Measurements from ENCODE around the gene CELA3B.
"Not testable (repeated sequence)": the region's sequence is repeated elsewhere in the genome, so short reads cannot be mapped to it uniquely, and the experiment has no call there.

The CELA3B gene

GRCh38 chr1:22014575-22015206, 37.9 kb downstream of the CELA3B start:
- H3K4me1 ChIP-seq, result peaks cover 14 to 39% (median 22%) of the 10 kb centered on the region in 10 experiments
- H3K36me3 ChIP-seq; H3K4me3 ChIP-seq; H3K9ac ChIP-seq; H3K9me3 ChIP-seq (replicated peaks in 1 of 11); H4K20me1 ChIP-seq; H3K27ac ChIP-seq; H3K4me2 ChIP-seq; H3K27me3 ChIP-seq: not testable (repeated sequence)

GRCh38 chr1:22018583-22019559, 42.0 kb downstream of the CELA3B start:
- peak overlapping the region; percentile 68 to 94 (median 85) for H3K4me2 ChIP-seq
- peaks cover 38 to 78% (median 57%) of the 10 kb centered on the region in 10 experiments for H3K4me1 ChIP-seq
- H3K36me3 ChIP-seq, result no peaks in the 10 kb centered on the region
- H3K27ac ChIP-seq, result peak overlapping the region; percentile 73 to 95 (median 91)
- peak overlapping the region in 6 of 10 experiments; percentile 6 to 37 (median 14); a peak in 6 of 20 replicates for H3K4me3 ChIP-seq
- H4K20me1 ChIP-seq, result no peaks in the 10 kb centered on the region
- peak in 9 of 11 experiments; percentile 77 to 95 (median 90); a peak in 17 of 22 replicates for TF ChIP-seq Cebpa-rat (IDR thresholded peaks at IDR 0.05)
- H3K9me3 ChIP-seq (replicated peaks in 1 of 11), result no peaks in the 10 kb centered on the region
- H3K9ac ChIP-seq, result peak overlapping the region; percentile 56 to 78 (median 74)
- no peaks in the 10 kb centered on the region for H3K27me3 ChIP-seq

GRCh38 chr1:22021061-22021460, 44.2 kb downstream of the CELA3B start:
- Histone ChIP-seq H3K4me2 (peak overlapping the region in 6 of 11 experiments; percentile 22 to 94 (median 84); a peak in 12 of 22 replicates), H3K4me3 (no peak overlapping the region)
- TF ChIP-seq Cebpa-rat (IDR thresholded peaks at IDR 0.05), result no peak

GRCh38 chr1:22024485-22025367, 47.9 kb downstream of the CELA3B start:
- H3K9me3 ChIP-seq (replicated peaks in 1 of 11), result no peaks in the 10 kb centered on the region
- H4K20me1 ChIP-seq, result no peaks in the 10 kb centered on the region
- no peaks in the 10 kb centered on the region for H3K27me3 ChIP-seq
- H3K4me3 ChIP-seq, result peak overlapping the region; percentile 79 to 99 (median 86)
- peak overlapping the region; percentile 73 to 93 (median 87) for H3K4me2 ChIP-seq
- no peaks in the 10 kb centered on the region for H3K36me3 ChIP-seq
- peak in 7 of 11 experiments; percentile 26 to 88 (median 54); a peak in 8 of 22 replicates for TF ChIP-seq Cebpa-rat (IDR thresholded peaks at IDR 0.05)
- H3K4me1 ChIP-seq, result peaks cover 44 to 68% (median 57%) of the 10 kb centered on the region in 10 experiments
- peak overlapping the region; percentile 97 to 100 (median 98) for H3K27ac ChIP-seq
- peak overlapping the region; percentile 94 to 100 (median 97) for H3K9ac ChIP-seq

More at GRCh38 chr1:22021061-22021460, 44.2 kb downstream of the CELA3B start:
- Histone ChIP-seq H3K4me1 (peaks cover 48 to 88% (median 66%) of the 10 kb centered on the region in 10 experiments), H3K36me3 (no peaks in the 10 kb centered on the region), H3K27me3 (no peaks in the 10 kb centered on the region), H4K20me1 (no peaks in the 10 kb centered on the region), H3K27ac (peak overlapping the region in 9 of 11 experiments; percentile 2 to 95 (median 90); a peak in 12 of 22 replicates), H3K9me3 (replicated peaks in 1 of 11) (no peaks in the 10 kb centered on the region), H3K9ac (peak overlapping the region in 3 of 11 experiments; percentile 2 to 17 (median 14); a peak in 3 of 22 replicates)

- Histone ChIP-seq H3K36me3 (peaks cover 0 to 4% (median 0%) of the 10 kb centered on the region in 11 experiments; a peak in 2 of 22 replicates), H3K4me3 (peak overlapping the region; percentile 79 to 99 (median 86)), H4K20me1 (no peaks in the 10 kb centered on the region), H3K27me3 (no peaks in the 10 kb centered on the region), H3K9ac (peak overlapping the region; percentile 94 to 100 (median 97)), H3K9me3 (replicated peaks in 1 of 11) (no peaks in the 10 kb centered on the region), H3K4me1 (peaks cover 35 to 67% (median 53%) of the 10 kb centered on the region in 10 experiments), H3K4me2 (peak overlapping the region; percentile 73 to 97 (median 89)), H3K27ac (peak overlapping the region; percentile 97 to 100 (median 98))
- no peak for TF ChIP-seq Cebpa-rat (IDR thresholded peaks at IDR 0.05)
Observed at GRCh38 chr1:22025368-22026155, 48.7 kb downstream of the CELA3B start.

- no peaks in the 10 kb centered on the region for H4K20me1 ChIP-seq
- peak overlapping the region in 10 of 11 experiments; percentile 94 to 100 (median 97); a peak in 15 of 22 replicates for H3K9ac ChIP-seq
- TF ChIP-seq Cebpa-rat (IDR thresholded peaks at IDR 0.05), result no peak
- H3K36me3 ChIP-seq, result peaks cover 0 to 9% (median 0%) of the 10 kb centered on the region in 11 experiments; a peak in 2 of 22 replicates
- peak overlapping the region; percentile 97 to 100 (median 98); a peak in 19 of 22 replicates for H3K27ac ChIP-seq
- peak overlapping the region in 6 of 10 experiments; percentile 79 to 98 (median 86); a peak in 4 of 20 replicates for H3K4me3 ChIP-seq
- peaks cover 38 to 67% (median 54%) of the 10 kb centered on the region in 10 experiments for H3K4me1 ChIP-seq
- H3K4me2 ChIP-seq, result peak overlapping the region; percentile 73 to 97 (median 89)
- no peaks in the 10 kb centered on the region for H3K9me3 ChIP-seq (replicated peaks in 1 of 11)
- no peaks in the 10 kb centered on the region for H3K27me3 ChIP-seq
Observed at GRCh38 chr1:22026924-22027289, 50.1 kb downstream of the CELA3B start.

- Histone ChIP-seq H3K9ac (no peak overlapping the region), H3K27ac (no peak overlapping the region; a peak in 1 of 22 replicates), H3K9me3 (replicated peaks in 1 of 11) (no peaks in the 10 kb centered on the region), H3K27me3 (no peaks in the 10 kb centered on the region), H4K20me1 (no peaks in the 10 kb centered on the region), H3K36me3 (peaks cover 0 to 9% (median 0%) of the 10 kb centered on the region in 11 experiments; a peak in 2 of 22 replicates), H3K4me2 (peak overlapping the region in 4 of 11 experiments; percentile 30 to 85 (median 80); a peak in 6 of 22 replicates), H3K4me1 (peaks cover 18 to 51% (median 38%) of the 10 kb centered on the region in 10 experiments), H3K4me3 (no peak overlapping the region)
- no peak for TF ChIP-seq Cebpa-rat (IDR thresholded peaks at IDR 0.05)
Observed at GRCh38 chr1:22030057-22030456, 53.2 kb downstream of the CELA3B start.
